IMR-90 (cell line): Measurements from ENCODE around the gene LIPE. TPM values are rescaled to one million over a fixed set of nuclear protein-coding genes. Genes with fewer than 3 reads are reported as not detected.

Experiments used
- ATAC-seq: fragments of 200-7000 bp; cut with Tn5 transposase; 2 replicates; pipeline ENCODE4 v1.9.1; 2020; ENCODE audit warnings: low read depth, mild to moderate bottlenecking, moderate library complexity
- BruUV-seq: library from RNA; stranded (reverse); fragments of 400-500 nt; replicated peaks from 2 replicates; lab custom pipeline; 2021; lab: Mats Ljungman, UMichigan
- CTCF ChIA-PET: fragments of 300-600 bp; formaldehyde crosslinking; extraction: SDS; loops from one replicate; lab custom pipeline; 2021; ENCODE audit warnings: antibody characterized with exemption; lab: Yijun Ruan, JAX
- POLR2A ChIA-PET: fragments of 300-600 bp; sonication (Branson Sonifier 250); formaldehyde crosslinking; loops from one replicate; lab custom pipeline; 2022; ENCODE audit warnings: antibody characterized with exemption; ENCODE audit not compliant: unreplicated experiment; lab: Charles Lee
- DNase-seq: peaks from one replicate; pipeline ENCODE4 v3.0.0; 2013
- H2AFZ ChIP-seq: replicated peaks from 2 replicates; pipeline ENCODE3; 2013; ENCODE audit warnings: low read length, mild to moderate bottlenecking; ENCODE audit not compliant: poor library complexity
- H2AK5ac ChIP-seq: 2 replicates; pipeline ENCODE4 v1.6.1; 2013; ENCODE audit warnings: low read depth, low read length, inconsistent platforms
- H2AK9ac ChIP-seq: replicated peaks from 2 replicates; pipeline ENCODE3; 2013; ENCODE audit warnings: mild to moderate bottlenecking, low read depth, low read length, moderate library complexity; ENCODE audit not compliant: poor library complexity
- H2BK120ac ChIP-seq: 2 replicates; pipeline ENCODE4 v1.6.1; 2013; ENCODE audit warnings: low read depth, low read length, inconsistent platforms
- H2BK15ac ChIP-seq: 3 replicates; pipeline ENCODE4 v1.6.1; 2013; ENCODE audit warnings: low read depth, low read length, inconsistent platforms
- H2BK20ac ChIP-seq: 2 replicates; pipeline ENCODE4 v1.6.1; 2013; ENCODE audit warnings: low read depth, mild to moderate bottlenecking, inconsistent platforms, low read length, moderate library complexity
- H2BK5ac ChIP-seq: 2 replicates; pipeline ENCODE4 v1.6.1; 2013; ENCODE audit warnings: mild to moderate bottlenecking, low read depth, low read length, inconsistent platforms; ENCODE audit not compliant: poor library complexity, severe bottlenecking
- H3K14ac ChIP-seq: replicated peaks from 2 replicates; pipeline ENCODE4 v1.6.1; 2013; ENCODE audit warnings: low read depth, low read length, inconsistent platforms
- H3K18ac ChIP-seq: 2 replicates; pipeline ENCODE4 v1.6.1; 2013; ENCODE audit warnings: low read depth, low read length, control low read depth
- H3K23ac ChIP-seq: 2 replicates; pipeline ENCODE4 v1.6.1; 2013; ENCODE audit warnings: low read depth, low read length, inconsistent platforms
- H3K27ac ChIP-seq: 2 replicates; pipeline ENCODE4 v1.5.1; 2013; ENCODE audit warnings: mild to moderate bottlenecking, control low read depth, low read length; ENCODE audit not compliant: insufficient read depth
- H3K27me3 ChIP-seq: 2 replicates; pipeline ENCODE4 v1.6.1; 2013; ENCODE audit warnings: low read length; ENCODE audit not compliant: control insufficient read depth, insufficient read depth
- H3K36me3 ChIP-seq: 2 replicates; pipeline ENCODE4 v1.6.1; 2013; ENCODE audit warnings: low read length, mixed read lengths; ENCODE audit not compliant: control insufficient read depth, insufficient read depth
- H3K4ac ChIP-seq: 2 replicates; pipeline ENCODE4 v1.6.1; 2013; ENCODE audit warnings: low read depth, low read length, inconsistent platforms
- H3K4me1 ChIP-seq: 2 replicates; pipeline ENCODE4 v1.6.1; 2013; ENCODE audit warnings: low read length, mixed read lengths; ENCODE audit not compliant: control insufficient read depth, insufficient read depth
- H3K4me2 ChIP-seq: 2 replicates; pipeline ENCODE4 v1.6.1; 2013; ENCODE audit warnings: low read depth, mild to moderate bottlenecking, control low read depth, low read length, moderate library complexity
- H3K4me3 ChIP-seq: 2 replicates; pipeline ENCODE4 v1.5.1; 2013; ENCODE audit warnings: low read depth, mild to moderate bottlenecking, control low read depth, low read length, moderate library complexity; ENCODE audit not compliant: insufficient read depth
- H3K56ac ChIP-seq: 2 replicates; pipeline ENCODE4 v1.6.1; 2013; ENCODE audit warnings: low read length, inconsistent platforms; ENCODE audit not compliant: insufficient read depth; ENCODE audit errors: extremely low read depth
- H3K79me1 ChIP-seq, 2 experiments: 2 replicates each; pipeline ENCODE4 v1.6.1; 2013; ENCODE audit warnings: low read length in 2 of 2, inconsistent platforms in 1 of 2, low read depth in 1 of 2
- H3K9ac ChIP-seq: 2 replicates; pipeline ENCODE4 v1.6.1; 2013; ENCODE audit warnings: low read depth, low read length, control low read depth
- H3K9me1 ChIP-seq: 2 replicates; pipeline ENCODE4 v1.6.1; 2013; ENCODE audit warnings: low read length, inconsistent platforms; ENCODE audit not compliant: insufficient read depth
- H3K9me3 ChIP-seq: 2 replicates; pipeline ENCODE4 v1.6.1; 2013; ENCODE audit warnings: low read length; ENCODE audit not compliant: control insufficient read depth, insufficient read depth
- H4K20me1 ChIP-seq: 2 replicates; pipeline ENCODE4 v1.6.1; 2013; ENCODE audit warnings: low read length, inconsistent platforms; ENCODE audit not compliant: insufficient read depth
- H4K5ac ChIP-seq: 2 replicates; pipeline ENCODE4 v1.6.1; 2013; ENCODE audit warnings: mild to moderate bottlenecking, low read depth, low read length, control low read depth
- H4K8ac ChIP-seq, 2 experiments: 2 replicates each; pipeline ENCODE4 v1.6.1; 2013; ENCODE audit warnings: low read depth in 2 of 2, low read length in 2 of 2, control low read depth in 1 of 2, inconsistent platforms in 1 of 2
- H4K91ac ChIP-seq: 2 replicates; pipeline ENCODE4 v1.6.1; 2013; ENCODE audit warnings: low read depth, low read length, inconsistent platforms; ENCODE audit not compliant: insufficient read depth
- BHLHE40 ChIP-seq: fragments of 150-350 bp; IDR thresholded peaks from 2 replicates; pipeline ENCODE4 v1.6.1; 2016; ENCODE audit warnings: mild to moderate bottlenecking, low read depth, low read length
- CHD1 ChIP-seq: IDR thresholded peaks from 2 replicates; pipeline ENCODE4 v1.6.1; 2012; ENCODE audit warnings: low read depth, low read length, improper control_type of control experiment
- MAFK ChIP-seq: IDR thresholded peaks from 2 replicates; pipeline ENCODE4 v1.6.1; 2012; ENCODE audit warnings: low read depth, low read length, improper control_type of control experiment
- NFE2L2 ChIP-seq: fragments of 150-350 bp; IDR thresholded peaks from 2 replicates; pipeline ENCODE4 v1.6.1; 2016; ENCODE audit warnings: low read depth, mild to moderate bottlenecking, low read length
- RAD21 ChIP-seq: IDR thresholded peaks from 2 replicates; pipeline ENCODE4 v1.6.1; 2012; ENCODE audit warnings: low read length, improper control_type of control experiment
- RCOR1 ChIP-seq: IDR thresholded peaks from 2 replicates; pipeline ENCODE4 v1.6.1; 2012; ENCODE audit warnings: mild to moderate bottlenecking, low read length, improper control_type of control experiment; ENCODE audit not compliant: insufficient replicate concordance
- RFX5 ChIP-seq: IDR thresholded peaks from 2 replicates; pipeline ENCODE4 v1.8.0; 2012; ENCODE audit warnings: low read depth, mild to moderate bottlenecking, low read length, moderate library complexity
- USF2 ChIP-seq: fragments of 150-350 bp; IDR thresholded peaks from 2 replicates; pipeline ENCODE4 v1.6.1; 2017; ENCODE audit warnings: mild to moderate bottlenecking, antibody characterized with exemption, low read length, low read depth
- WGBS, 2 experiments: methylation state at CpG; one replicate each; pipeline versions ENCODE4 v1.1.5 to v1.1.7; 2013; ENCODE audit warnings: missing lambda C conversion rate in 2 of 2; ENCODE audit not compliant: insufficient read length in 1 of 2; ENCODE audit errors: extremely low coverage in 2 of 2; 5-methylcytosine and 5-hydroxymethylcytosine counted together
- dilution Hi-C: fragments of 300-500 bp; cut with HindIII; formaldehyde crosslinking; loops from one replicate; pipeline ENCODE4 v1.14.3; 2018; ENCODE audit warnings: low sequenced_read_pairs; ENCODE audit not compliant: unreplicated experiment
- in situ Hi-C: fragments of 300-500 bp; cut with MboI; formaldehyde crosslinking; loops from 3 replicates; pipeline ENCODE4 v1.14.3; 2019; ENCODE audit warnings: low sequenced_read_pairs, inconsistent platforms, mixed read lengths
- intact Hi-C: fragments of 100-400 bp; cut with micrococcal nuclease; formaldehyde crosslinking; loops from 2 replicates; pipeline ENCODE4 v1.10.0; 2022
- polyA plus RNA-seq, 3 experiments: library from polyadenylated mRNA; depleted of rRNA; stranded (reverse); fragments of >200 nt; gene quantifications; 2 replicates each; pipeline ENCODE4 v1.2.3, GENCODE V29; 2012; ENCODE audit warnings: low replicate concordance in 1 of 3
- total RNA-seq: library from RNA; depleted of rRNA; stranded (reverse); fragments of >200 nt; gene quantifications from 2 replicates; pipeline ENCODE4 v1.2.3, GENCODE V29; 2012

The LIPE gene
- total and polyA plus RNA-seq, 2 of the 4 experiments (the other 2 are of a cell fraction), result 1.1 to 5.4 TPM

- intact Hi-C loops, result no loop called here
- Histone ChIP-seq H2BK120ac (no peak overlapping the region), H2BK20ac (no peak overlapping the region), H3K56ac (no peak overlapping the region), H4K5ac (no peak overlapping the region), H3K36me3 (peaks cover 21% of the 10 kb centered on the region), H2BK15ac (no peak overlapping the region), H2AK9ac (no peak overlapping the region), H2AK5ac (no peak overlapping the region), H4K20me1 (peaks cover 2% of the 10 kb centered on the region; the same call in 1 of the 2 replicates), H2BK5ac (no peak overlapping the region), H3K27ac (no peak overlapping the region), H3K79me1 (no peaks in the 10 kb centered on the region), H3K4me3 (no peak overlapping the region), H2AFZ (no peak overlapping the region), H3K27me3 (peaks cover 5% of the 10 kb centered on the region; the same call in 1 of the 2 replicates), H3K4ac (no peak overlapping the region), H4K91ac (no peak overlapping the region), H3K14ac (no peak overlapping the region), H3K18ac (no peak overlapping the region), H3K23ac (no peak overlapping the region), H3K9me3 (no peaks in the 10 kb centered on the region), H3K9me1 (peaks cover 3% of the 10 kb centered on the region; the same call in 1 of the 2 replicates), H3K4me1 (no peaks in the 10 kb centered on the region), H4K8ac (no peak overlapping the region), H3K4me2 (no peak overlapping the region), H3K9ac (no peak overlapping the region)
- BruUV-seq, result no TSS peak
- ATAC-seq (no peak), DNase-seq (no peak)
- 94% methylated on average over 7 of the region's 17 CpGs; no CpG with 5 or more reads in 1 of the 2 experiments for WGBS, 2 experiments
- ChIA-PET CTCF (no interaction called here), POLR2A (no interaction called here)
- TF ChIP-seq BHLHE40 (no peak), CHD1 (no peak), USF2 (no peak), RFX5 (no peak), RAD21 (no peak), MAFK (no peak), NFE2L2 (no peak), RCOR1 (no peak)
- in situ Hi-C loops, result no loop called here
- dilution Hi-C loops, result no loop called here
Measured at GRCh38 chr19:42376177-42376555, 51.0 kb downstream of the LIPE start.
